ENCODE data around the gene SPATA13.
"Not testable (repeated sequence)": the region's sequence is repeated elsewhere in the genome, so short reads cannot be mapped to it uniquely, and the experiment has no call there.

SPATA13 gene

DNA sequence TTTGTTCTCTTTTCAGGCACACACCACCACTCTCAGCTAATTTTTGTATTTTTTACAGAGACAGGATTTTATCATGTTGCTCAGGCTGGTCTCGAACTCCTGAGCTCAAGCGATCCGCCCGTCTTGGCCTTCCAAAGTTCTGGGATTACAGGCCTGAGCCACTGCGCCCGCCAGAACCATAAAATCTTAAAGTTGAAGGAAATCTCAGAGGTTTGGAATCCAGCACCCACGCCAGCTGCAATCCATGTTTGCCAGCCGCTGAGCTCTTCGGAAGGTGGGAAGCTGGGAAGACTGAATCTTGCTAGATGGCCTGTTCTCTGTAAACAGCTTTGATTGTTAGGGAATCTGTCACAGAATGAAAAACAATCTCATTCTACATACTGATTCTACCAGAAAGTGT lies 38.5 kb downstream of the SPATA13 start:
- H3K27ac ChIP-seq = no peak overlapping the region
- TF ChIP-seq, protein P1, sequence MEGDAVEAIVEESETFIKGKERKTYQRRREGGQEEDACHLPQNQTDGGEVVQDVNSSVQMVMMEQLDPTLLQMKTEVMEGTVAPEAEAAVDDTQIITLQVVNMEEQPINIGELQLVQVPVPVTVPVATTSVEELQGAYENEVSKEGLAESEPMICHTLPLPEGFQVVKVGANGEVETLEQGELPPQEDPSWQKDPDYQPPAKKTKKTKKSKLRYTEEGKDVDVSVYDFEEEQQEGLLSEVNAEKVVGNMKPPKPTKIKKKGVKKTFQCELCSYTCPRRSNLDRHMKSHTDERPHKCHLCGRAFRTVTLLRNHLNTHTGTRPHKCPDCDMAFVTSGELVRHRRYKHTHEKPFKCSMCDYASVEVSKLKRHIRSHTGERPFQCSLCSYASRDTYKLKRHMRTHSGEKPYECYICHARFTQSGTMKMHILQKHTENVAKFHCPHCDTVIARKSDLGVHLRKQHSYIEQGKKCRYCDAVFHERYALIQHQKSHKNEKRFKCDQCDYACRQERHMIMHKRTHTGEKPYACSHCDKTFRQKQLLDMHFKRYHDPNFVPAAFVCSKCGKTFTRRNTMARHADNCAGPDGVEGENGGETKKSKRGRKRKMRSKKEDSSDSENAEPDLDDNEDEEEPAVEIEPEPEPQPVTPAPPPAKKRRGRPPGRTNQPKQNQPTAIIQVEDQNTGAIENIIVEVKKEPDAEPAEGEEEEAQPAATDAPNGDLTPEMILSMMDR (IDR thresholded peaks at IDR 0.05) = no peak
- intact Hi-C loops (cut with DNase I; ENCODE audit: low total_unique reads) = no loop called here
- DNase-seq = peak in 1 of 2 donors; percentile 34
- H3K27me3 ChIP-seq = no peaks in the 10 kb centered on the region
- H3K9me3 ChIP-seq = no peaks in the 10 kb centered on the region
- no peaks in the 10 kb centered on the region for H3K36me3 ChIP-seq
- H3K4me3 ChIP-seq = no peak overlapping the region
- H3K4me1 ChIP-seq = no peaks in the 10 kb centered on the region

DNA sequence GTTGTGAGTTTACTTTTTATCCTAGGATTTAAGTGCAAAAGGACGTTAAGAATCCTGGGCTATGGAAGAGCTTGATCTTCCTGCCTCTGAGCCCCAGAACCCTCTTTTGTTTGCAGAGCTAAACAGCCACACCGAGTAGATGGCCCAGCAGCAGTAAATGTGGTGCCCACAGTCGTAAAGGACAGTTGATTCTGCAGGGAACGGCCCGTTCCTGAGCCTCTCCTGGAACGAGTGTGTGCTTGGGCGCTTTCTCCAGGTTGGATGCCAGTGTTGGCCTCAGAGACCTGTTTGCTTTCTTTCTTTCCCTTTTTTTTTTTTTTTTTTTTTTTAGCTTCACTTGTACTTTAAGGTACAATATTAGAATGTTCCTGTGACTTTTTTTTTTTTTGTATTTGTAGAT lies 41.7 kb downstream of the SPATA13 start:
- Histone ChIP-seq H3K4me3 (no peak overlapping the region), H3K27me3 (no peaks in the 10 kb centered on the region), H3K4me1 (no peaks in the 10 kb centered on the region), H3K36me3 (no peaks in the 10 kb centered on the region), H3K27ac (no peak overlapping the region), H3K9me3 (no peaks in the 10 kb centered on the region)
- TF ChIP-seq, protein P1 (IDR thresholded peaks at IDR 0.05) = no peak
- intact Hi-C loops (cut with DNase I; ENCODE audit: low total_unique reads) = no loop called here
- no peak for DNase-seq

DNA sequence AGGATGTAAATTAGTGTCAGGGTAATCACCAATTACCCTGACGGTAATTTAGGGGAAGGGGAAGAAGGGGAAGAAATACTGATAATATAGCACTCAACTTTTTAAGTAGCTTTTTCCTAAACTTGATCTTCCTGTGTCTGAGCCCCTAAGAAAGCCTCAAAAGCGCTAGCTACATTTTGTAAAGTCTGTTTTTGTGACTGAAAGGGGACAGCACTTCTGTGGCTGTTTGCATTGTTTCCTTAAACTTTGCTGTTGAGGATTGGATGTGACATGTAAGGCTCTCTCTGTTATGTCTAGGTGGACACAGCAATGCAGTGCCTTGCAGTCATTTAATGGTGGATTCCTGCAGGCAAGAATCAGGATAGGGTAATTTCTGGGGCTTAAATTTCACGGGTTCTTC lies 42.8 kb downstream of the SPATA13 start:
- DNase-seq = no peak
- Histone ChIP-seq H3K27me3 (no peaks in the 10 kb centered on the region), H3K9me3 (no peaks in the 10 kb centered on the region), H3K4me1 (no peaks in the 10 kb centered on the region), H3K27ac (no peak overlapping the region), H3K36me3 (no peaks in the 10 kb centered on the region), H3K4me3 (no peak overlapping the region)
- intact Hi-C loops (cut with DNase I; ENCODE audit: low total_unique reads) = no loop called here
- TF ChIP-seq, protein P1 (IDR thresholded peaks at IDR 0.05) = no peak

GRCh38 chr13:24203811-24204210 lies 43.3 kb downstream of the SPATA13 start:
- DNase-seq = no peak
- Histone ChIP-seq H3K9me3 (no peaks in the 10 kb centered on the region), H3K4me1 (no peaks in the 10 kb centered on the region), H3K27me3 (no peaks in the 10 kb centered on the region), H3K4me3 (no peak overlapping the region), H3K27ac (no peak overlapping the region), H3K36me3 (no peaks in the 10 kb centered on the region)
- intact Hi-C loops (cut with DNase I; ENCODE audit: low total_unique reads) = no loop called here
- TF ChIP-seq, protein P1 (IDR thresholded peaks at IDR 0.05) = no peak

- H3K9me3 ChIP-seq; H3K27ac ChIP-seq; H3K4me3 ChIP-seq; H3K4me1 ChIP-seq; H3K27me3 ChIP-seq; DNase-seq; H3K36me3 ChIP-seq; intact Hi-C loops (cut with DNase I; ENCODE audit: low total_unique reads): not testable (repeated sequence)
These were observed 44.6 kb downstream of the SPATA13 start for GRCh38 chr13:24205076-24205475.

- peak in 1 of 2 donors; percentile 47 for DNase-seq
- H3K4me3 ChIP-seq = no peak overlapping the region
- intact Hi-C loops (cut with DNase I; ENCODE audit: low total_unique reads) = no loop called here
These were observed 47.5 kb downstream of the SPATA13 start for GRCh38 chr13:24207841-24208667.

More at GRCh38 chr13:24207841-24208667, 47.5 kb downstream of the SPATA13 start:
- H3K27me3 ChIP-seq = no peaks in the 10 kb centered on the region
- no peaks in the 10 kb centered on the region for H3K36me3 ChIP-seq
- H3K4me1 ChIP-seq = no peaks in the 10 kb centered on the region
- TF ChIP-seq, protein P1 (IDR thresholded peaks at IDR 0.05) = no peak
- H3K9me3 ChIP-seq = no peaks in the 10 kb centered on the region
- no peak overlapping the region for H3K27ac ChIP-seq
